HG03469 (cell line): ENCODE results near the gene UGT1A7.
"Not testable (repeated sequence)": the region's sequence is repeated elsewhere in the genome, so short reads cannot be mapped to it uniquely, and the experiment has no call there.

Source experiments
- ATAC-seq: cut with Tn5 transposase; IDR thresholded peaks from one replicate; pipeline ENCODE4 v1.9.1; 2021; ENCODE audit warnings: mild to moderate bottlenecking, moderate library complexity, moderate number of reproducible peaks; ENCODE audit not compliant: unreplicated experiment

The UGT1A7 gene

DNA sequence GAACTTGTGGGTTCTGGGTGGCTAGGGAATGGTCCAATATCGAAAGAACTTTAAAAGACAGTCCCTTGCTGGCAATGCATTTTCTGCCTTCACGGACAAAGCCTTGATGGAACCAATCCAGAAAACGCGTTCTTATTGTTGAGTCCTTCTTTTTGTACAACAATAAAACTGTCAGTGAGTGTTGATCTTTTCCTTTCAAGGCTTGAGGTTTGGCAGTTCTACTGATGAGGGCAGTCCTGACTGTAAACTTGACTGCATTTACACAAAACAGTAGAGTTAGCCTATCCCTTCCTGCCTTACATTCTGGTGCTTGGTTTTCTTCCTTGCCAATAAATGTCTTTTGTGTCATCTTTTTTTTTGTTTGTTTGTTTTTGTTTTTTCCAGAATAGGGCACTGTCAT, 2.5 kb upstream of the UGT1A7 start:
- ATAC-seq, result no peak

GRCh38 chr2:233680361-233681045, 1.2 kb upstream of the UGT1A7 start:
- no peak for ATAC-seq

DNA sequence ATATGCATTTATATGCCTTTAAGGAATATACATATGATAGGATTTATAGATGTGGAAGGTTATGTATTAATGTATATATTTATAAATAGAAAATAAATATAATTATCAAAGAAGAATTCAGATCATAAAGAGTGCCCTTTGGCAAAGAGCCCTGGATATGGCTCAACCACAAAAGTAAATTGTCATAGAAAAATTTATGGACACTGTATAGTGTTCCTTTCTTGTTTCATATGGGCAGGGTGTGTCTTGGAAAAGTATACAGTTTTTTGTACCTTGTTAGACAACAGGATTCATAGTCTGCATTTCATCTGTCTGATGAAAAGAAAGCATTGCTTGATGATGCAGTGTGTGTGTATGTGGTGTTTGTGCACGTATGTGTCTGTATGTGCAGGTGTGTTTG, 2.9 kb downstream of the UGT1A7 start:
- no peak for ATAC-seq

DNA sequence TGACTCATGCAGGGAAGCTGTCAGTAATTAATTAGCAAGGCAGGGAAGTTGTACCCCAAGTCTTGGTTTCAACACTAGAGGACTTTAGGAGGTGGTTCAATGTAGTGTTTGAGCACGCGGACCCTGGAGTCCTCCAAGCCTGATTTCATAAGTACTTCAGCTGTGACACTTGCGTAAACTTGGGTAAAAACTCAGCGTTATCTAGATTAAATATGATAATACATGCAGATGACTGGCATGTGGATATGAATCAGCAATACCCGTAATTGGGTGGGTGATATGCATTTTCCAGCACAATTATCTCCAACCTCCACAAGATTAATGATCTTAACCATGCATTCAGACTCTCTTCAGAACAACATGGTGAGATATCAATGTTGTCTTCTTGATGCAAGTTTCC, 5.2 kb downstream of the UGT1A7 start:
- no peak for ATAC-seq

DNA sequence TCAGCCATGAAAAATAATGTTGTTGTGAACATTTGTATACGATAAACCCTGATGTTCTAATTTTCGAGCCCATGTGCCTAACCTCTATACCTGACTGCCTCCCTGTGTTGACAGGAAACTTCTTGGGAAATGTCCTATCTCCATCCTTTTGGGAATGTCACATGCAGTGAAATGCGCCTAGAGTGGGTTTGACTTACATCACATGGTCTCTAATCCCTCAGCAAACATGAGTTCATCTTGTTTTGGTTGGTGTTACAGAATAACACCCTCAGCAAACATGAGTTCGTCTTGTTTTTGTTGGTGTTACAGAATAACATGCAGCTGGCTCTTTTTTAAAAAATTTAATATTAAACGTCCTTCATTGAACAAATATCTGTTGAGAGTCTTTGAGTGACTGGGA, 6.6 kb downstream of the UGT1A7 start:
- ATAC-seq, result no peak

- no peak for ATAC-seq
Measured at GRCh38 chr2:233689031-233689430, 7.3 kb downstream of the UGT1A7 start.

DNA sequence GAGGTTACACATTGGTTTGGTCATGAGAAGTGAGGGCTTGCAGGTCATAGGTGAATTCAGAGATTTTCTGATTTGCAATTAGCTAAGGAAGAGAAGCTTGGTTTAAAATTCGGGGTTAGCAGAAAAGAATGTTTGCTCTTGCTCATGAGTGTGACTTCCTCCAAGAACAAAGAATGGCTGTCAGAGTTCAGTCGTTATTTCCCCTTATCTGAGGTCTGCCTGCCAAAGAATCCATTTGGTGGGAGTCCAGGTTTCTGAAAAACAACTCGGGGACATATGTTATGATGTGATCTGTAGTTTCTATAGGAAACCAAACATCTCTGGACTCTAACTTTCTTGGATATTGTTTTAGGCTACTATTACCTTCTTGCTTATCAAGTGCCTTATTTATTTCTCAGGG, 7.8 kb downstream of the UGT1A7 start:
- no peak for ATAC-seq

DNA sequence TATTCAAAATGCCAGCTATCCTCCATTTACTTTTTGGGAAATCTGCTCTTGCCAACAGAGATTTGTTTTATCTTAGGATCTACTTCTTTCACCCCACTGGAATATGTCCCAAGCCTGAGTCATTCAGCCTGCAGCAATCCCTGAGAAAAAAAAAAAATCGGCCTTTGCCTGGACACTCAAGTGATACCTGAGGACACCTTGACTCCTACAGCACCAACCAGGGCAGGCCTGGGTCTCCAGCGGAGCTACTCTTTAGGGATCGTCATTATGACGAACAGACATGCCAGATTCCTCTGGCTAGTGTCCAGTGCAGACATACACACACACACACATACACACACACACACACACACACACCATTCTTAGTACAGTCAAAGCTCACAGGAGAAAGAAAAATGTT, 8.7 kb downstream of the UGT1A7 start:
- no peak for ATAC-seq

DNA sequence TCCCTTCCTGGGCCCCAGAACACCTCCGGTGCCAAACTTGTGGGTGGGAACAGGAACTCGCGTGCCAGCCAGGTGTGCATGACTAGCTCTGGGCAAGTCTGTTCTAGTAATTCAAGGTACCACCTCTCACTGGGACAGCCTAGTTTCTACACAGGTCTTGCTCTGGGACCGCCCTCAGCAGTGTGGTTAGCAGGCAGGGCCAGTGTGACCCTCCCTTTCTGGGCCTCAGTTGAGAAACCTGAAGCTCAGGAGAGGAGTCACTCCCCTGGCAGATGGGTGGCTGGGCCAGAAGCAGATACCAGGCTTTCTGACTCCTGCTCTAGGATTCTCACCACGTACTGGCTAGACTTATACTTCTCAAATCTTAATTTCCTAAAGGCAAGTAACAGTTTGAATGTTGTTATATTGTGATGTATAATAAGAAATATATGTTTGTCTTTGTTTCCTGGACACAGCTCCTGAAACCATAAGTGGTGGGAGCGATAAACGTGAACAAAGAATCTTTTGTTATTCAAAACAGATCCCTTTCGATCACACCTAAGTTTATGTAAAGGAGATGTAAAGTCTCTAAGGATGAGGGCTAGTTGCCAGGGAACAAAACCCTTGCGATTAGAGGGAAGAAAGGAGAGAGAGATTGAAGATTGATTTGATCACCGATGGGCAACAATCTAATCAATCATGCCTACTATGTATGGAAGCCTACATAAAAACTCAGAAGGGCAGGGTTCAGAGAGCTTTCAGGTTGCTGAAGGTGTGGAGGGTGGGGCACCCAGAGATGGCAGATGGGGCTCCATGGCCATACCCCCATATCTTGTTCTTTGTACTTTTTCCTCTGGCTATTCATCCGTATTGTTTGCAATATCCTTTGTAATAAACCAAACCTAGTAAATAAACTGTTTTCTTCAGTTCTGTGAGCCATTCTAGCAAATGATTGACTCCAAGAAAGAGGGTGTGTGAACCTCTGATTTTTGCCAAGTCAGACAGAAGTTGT, 10.0 kb downstream of the UGT1A7 start:
- no peak for ATAC-seq

DNA sequence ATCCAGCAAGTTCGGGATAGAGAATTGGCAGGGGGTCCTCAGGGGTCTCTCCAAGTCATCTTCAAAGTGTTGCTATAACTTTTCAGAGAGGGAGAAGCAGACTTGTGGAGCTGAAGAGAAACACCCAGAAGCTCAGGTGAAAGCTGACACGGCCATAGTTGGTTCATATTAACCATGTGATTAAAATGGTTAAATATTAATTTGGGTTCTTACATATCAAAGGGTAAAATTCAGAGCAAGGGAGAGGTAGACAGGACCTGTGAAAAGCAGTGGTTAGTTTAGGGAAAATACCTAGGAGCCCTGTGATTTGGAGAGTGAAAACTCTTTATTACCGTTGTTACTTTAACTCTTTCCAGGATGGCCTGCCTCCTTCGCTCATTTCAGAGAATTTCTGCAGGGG, 10.9 kb downstream of the UGT1A7 start, which contains the start of gene UGT1A6:
Gene UGT1A6 (plus strand): TSS at position 243 of the 400 bp plus-strand sequence. CDS start 115 bp downstream, at position 358.
- ATAC-seq, result no peak

GRCh38 chr2:233693963-233694362, 12.3 kb downstream of the UGT1A7 start:
- ATAC-seq, result no peak

DNA sequence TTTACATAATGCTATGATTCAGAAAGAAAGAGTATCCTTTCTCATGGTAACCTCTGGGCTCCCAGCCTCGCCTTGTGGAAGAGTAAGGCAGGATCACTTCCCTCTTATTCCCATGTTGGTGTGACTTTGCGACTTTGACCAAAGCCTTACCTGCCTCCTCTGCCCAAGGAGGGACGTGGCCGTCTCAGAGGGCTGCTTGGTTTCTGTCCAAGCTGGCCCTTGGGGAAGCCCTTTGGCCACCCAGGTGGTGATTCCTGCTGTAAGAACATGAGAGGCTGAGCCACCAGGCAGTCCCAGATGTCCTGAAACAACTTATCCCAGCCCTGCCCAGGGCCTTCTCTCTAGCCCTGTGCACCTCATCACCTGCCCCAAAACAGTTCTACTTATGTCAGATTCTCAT, 17.0 kb downstream of the UGT1A7 start:
- ATAC-seq, result no peak

DNA sequence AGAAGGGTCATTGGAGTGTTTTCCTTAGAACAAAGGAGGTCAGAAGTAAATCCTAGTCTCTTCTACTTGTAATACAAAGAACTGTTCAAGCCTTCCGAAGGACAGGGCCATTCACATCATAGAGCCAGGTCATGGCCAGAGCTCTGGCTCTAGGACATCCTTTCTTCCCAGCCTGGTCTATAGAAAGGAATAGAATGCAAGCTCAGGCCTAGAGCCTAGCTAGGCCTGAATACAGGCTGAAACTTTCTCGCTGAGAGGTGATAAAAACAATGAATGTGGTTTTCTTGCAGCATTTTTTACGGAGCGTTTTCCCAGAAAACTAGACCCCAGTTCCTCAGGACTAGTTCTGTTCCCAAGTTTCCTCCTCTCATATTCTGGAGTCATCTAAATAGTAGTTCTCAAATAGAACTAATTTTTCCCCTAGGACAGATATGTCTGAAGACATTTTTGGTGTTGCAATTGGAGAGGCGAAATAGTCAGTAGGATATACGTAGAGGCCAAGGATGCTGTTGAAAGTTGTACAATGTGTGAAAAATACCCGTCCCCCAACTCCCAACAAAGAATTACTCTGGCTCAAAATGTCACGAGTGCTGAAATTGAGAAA, 17.8 kb downstream of the UGT1A7 start:
- ATAC-seq, result no peak

DNA sequence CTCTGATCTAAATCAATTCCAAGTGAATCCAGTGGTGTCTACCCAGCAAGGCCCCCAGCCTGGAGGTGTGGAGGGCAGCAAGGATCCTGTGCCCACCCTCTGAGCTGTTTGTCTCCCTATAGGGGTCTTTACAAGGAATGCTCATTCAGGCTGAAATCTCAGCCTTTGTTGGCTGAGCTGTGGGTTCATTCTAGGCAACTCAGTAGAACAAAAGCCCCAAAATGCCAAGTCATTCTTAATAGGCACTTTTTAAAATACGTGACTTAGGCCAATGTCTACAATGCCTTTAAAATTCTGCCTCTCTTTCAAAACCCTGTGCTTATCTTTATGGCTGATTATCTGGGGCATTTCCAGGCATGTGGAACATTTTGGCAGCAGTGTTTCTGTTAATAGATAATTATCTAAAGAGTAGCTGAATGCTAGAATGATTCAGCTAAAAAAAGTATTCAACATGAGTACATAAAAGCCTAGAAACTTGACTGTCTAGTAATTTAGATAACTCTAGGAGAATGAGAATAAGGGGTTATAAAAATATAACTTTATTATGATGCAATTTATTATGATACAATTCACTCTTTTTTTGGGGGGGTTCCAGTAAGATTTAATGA, 18.4 kb downstream of the UGT1A7 start:
- no peak for ATAC-seq

- not testable (repeated sequence) for ATAC-seq
Measured at GRCh38 chr2:233700842-233701241, 19.1 kb downstream of the UGT1A7 start.

GRCh38 chr2:233702238-233702637, 20.5 kb downstream of the UGT1A7 start:
- ATAC-seq, result no peak

DNA sequence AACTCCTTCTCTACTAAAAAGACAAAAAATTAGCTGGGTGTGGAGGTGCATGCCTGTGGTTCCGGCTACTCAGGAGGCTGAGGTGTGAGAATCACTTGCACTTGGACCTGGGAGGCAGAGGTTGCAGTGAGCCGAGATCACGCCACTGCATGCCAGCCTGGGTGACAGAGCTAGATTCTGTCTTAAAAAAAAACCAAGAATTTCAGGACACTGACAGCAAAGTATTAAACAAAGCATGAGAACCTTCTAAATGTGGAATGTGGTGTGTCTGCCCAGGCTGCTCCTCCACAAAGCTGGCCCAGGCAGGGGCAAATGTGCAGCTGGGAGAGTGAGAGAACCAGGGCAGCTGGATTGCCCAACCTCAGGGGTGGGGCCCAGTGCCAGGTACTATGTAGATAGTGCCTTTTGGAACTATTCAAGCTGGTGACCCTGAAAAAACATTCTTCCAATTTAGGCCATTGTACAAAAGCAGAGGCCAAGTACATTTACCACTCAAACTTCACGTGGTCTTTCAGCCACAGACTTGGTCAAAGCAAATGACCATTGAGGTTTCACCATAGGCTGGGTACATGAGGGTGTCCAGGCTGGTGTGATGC, 24.3 kb downstream of the UGT1A7 start:
- no peak for ATAC-seq

- no peak for ATAC-seq
Measured at GRCh38 chr2:233706720-233707119, 25.0 kb downstream of the UGT1A7 start.

DNA sequence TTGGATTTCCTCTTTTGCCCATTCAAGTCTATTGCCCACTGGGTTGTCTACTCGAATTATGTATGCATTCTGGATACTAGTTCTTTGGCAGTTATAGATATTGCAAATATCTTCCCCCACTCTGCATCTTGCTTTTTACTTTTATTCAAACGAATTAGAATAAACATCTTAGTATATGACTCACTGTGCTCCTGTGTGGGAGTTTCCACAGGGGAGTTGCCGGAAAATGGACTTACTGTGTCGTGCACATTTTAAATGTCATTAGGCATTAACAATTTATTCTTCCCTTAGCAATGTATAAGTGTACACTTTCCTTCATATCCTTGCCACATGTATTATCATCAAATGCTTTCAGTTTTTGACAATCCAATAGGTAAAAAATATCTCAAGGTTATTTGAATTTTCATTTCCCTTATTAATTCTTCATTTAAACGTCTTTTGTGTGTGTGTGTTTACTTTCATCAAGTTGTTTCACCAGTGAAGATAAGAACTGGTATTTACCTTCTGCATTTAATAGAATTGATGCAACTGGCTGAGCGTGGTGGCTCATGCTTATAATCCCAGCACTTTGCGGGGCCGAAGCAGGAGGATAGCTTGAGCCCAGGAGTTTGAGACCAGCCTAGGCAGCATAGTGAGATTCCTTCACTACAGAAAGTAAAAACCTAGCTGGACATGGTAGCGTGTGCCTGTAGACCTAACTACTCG, 26.4 kb downstream of the UGT1A7 start:
- no peak for ATAC-seq

DNA sequence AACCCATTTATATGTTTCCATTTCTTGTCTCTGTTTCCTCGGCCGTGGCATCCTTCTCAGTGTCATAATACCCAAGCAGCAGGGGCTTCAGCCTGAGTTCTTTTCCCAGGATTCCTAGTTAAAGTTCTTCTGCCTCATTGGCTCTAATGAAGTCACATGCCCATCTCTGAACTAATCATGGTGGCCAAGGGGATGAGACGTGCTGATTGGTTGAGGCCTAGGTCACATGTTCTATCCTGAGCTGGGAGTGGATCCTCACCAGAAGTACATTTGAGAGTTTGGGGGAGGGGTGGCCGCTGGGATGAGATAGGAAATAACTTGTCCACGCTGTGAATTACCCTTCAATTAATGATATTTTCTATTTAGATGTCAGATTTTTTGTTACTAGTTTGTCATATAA, 27.2 kb downstream of the UGT1A7 start:
- no peak for ATAC-seq
